ENCODE results near the gene BABAM1. TPM values are rescaled to one million over a fixed set of nuclear protein-coding genes. Genes with fewer than 3 reads are reported as not detected.
A peak's percentile ranks its signal among the peaks of the same experiment; 100 is the strongest.

The BABAM1 gene
- total and polyA plus RNA-seq, 9 of the 15 experiments (the other 6 are each of a cell fraction or from before 2014, with no cell fraction given): 14.7 to 160 (median 113) TPM

- TF ChIP-seq CREB3L1 (IDR thresholded peaks at IDR 0.05; ENCODE audit: borderline replicate concordance, low read depth) (no peak), PKNOX1 (IDR thresholded peaks at IDR 0.05) (no peak), RREB1 (CRISPR knock-in tag; IDR thresholded peaks at IDR 0.05) (no peak), CTCF (IDR thresholded peaks at IDR 0.05 in 2 of 3, conservative IDR thresholded peaks at IDR 0.05 in 1 of 3; ENCODE audit: insufficient read depth in 2 of 3, low read depth in 1 of 3, low read length in 3 of 3) (no peak), ETS2 (tag; IDR thresholded peaks at IDR 0.05; ENCODE audit: borderline replicate concordance, poor library complexity, severe bottlenecking) (no peak), HDAC6 (IDR thresholded peaks at IDR 0.05; ENCODE audit: low read depth, low read length) (no peak), IRF2 (CRISPR knock-in tag; IDR thresholded peaks at IDR 0.05) (no peak), NR4A1 (CRISPR knock-in tag; IDR thresholded peaks at IDR 0.05) (no peak), NR4A1 (tag; IDR thresholded peaks at IDR 0.05) (no peak), CXXC5 (CRISPR knock-in tag; IDR thresholded peaks at IDR 0.05) (0 out of 2 replicates have a peak, but pooled peaks have one; percentile 9), ZZZ3 (IDR thresholded peaks at IDR 0.05) (no peak), NR3C1 (CRISPR knock-in tag; IDR thresholded peaks at IDR 0.05) (peak; percentile 5; the same call in 1 of the 2 replicates), BMI1 (IDR thresholded peaks at IDR 0.05; ENCODE audit: low read length) (no peak), ZSCAN29 (IDR thresholded peaks at IDR 0.05) (no peak), HNRNPK (IDR thresholded peaks at IDR 0.05; ENCODE audit: low read depth, low read length, poor library complexity, severe bottlenecking) (no peak), ZNF354B (CRISPR knock-in tag; IDR thresholded peaks at IDR 0.05) (no peak), ZNF263 (CRISPR knock-in tag; IDR thresholded peaks at IDR 0.05; ENCODE audit: borderline replicate concordance) (0 out of 2 replicates have a peak, but pooled peaks have one; percentile 11)
These were observed 23.2 kb upstream of the BABAM1 start (continued) for GRCh38 chr19:17243830-17244617.

Measured in K562 (cell line).